Nephron progenitor cell (in vitro differentiated cells): ENCODE results near the gene HSPG2.

Source experiments
- DNase-seq: peaks from one replicate; pipeline ENCODE4 v3.0.0; 2021
- H3K27ac Mint-ChIP-seq: 2 replicates; pipeline ENCODE4 v1.8.0; 2021; ENCODE audit warnings: mild to moderate bottlenecking, moderate library complexity, mixed read lengths
- H3K27me3 Mint-ChIP-seq: 2 replicates; pipeline ENCODE4 v1.8.0; 2021; ENCODE audit warnings: mild to moderate bottlenecking, low read depth, mixed read lengths; ENCODE audit not compliant: poor library complexity
- H3K36me3 Mint-ChIP-seq: 2 replicates; pipeline ENCODE4 v1.8.0; 2021; ENCODE audit warnings: low read depth, mixed read lengths
- H3K4me1 Mint-ChIP-seq: 2 replicates; pipeline ENCODE4 v1.8.0; 2021; ENCODE audit warnings: mixed read lengths
- H3K4me3 Mint-ChIP-seq: 2 replicates; pipeline ENCODE4 v1.8.0; 2021; ENCODE audit warnings: mild to moderate bottlenecking, moderate library complexity, mixed read lengths
- H3K9me3 Mint-ChIP-seq: 2 replicates; pipeline ENCODE4 v1.8.0; 2021; ENCODE audit warnings: mild to moderate bottlenecking, moderate library complexity, mixed read lengths
- CTCF ChIP-seq: fragments of 200-600 bp; sonication (generic); IDR thresholded peaks from 2 replicates; pipeline ENCODE4 v1.5.0; 2021; ENCODE audit warnings: antibody characterized with exemption

HSPG2 gene

DNA sequence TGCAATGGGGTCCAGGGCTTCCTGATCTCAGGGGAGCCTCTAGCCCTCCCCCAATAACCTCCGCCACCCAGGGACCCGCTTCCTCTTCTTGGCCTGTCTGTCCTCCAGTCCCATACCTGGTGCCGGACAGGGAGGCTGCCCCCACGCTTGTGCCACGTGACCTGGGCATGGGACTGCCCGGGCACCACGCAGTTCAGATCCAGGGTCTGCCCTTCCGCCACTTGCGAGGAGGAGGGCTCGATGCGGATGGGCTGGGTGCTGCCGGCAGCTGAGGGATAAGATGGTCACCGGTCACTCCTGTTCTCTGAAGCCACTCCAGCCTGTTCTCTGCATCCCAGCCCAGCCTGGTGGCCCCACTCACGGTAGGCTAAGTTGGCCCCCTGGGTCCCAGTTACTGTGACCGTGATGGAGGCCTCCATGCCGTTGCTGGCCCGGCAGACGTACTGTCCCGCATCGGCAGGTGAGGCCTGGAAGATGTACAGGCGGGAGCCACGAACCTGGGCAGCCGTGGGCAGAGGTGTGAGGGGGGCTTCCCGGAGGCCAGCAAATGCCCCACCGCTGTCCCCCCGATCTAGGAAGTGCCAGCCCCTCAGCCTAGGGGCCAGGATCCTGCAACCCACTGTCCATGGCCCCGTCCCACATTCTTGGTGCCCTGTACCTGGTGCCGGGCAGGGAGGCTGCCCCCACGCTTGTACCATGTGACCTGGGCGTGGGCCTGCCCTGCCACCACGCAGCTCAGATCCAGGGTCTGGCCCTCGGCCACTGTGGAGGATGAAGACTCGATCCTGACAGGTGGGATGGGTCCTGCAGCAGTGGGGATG, 85.5 kb downstream of the HSPG2 start:
- Mint-ChIP-seq H3K36me3 (peaks cover 17% of the 10 kb centered on the region), H3K27ac (no peak overlapping the region), H3K9me3 (no peaks in the 10 kb centered on the region), H3K27me3 (no peaks in the 10 kb centered on the region), H3K4me3 (no peak overlapping the region), H3K4me1 (no peaks in the 10 kb centered on the region)
- TF ChIP-seq CTCF, result no peak
- DNase-seq, result no peak

GRCh38 chr1:21849909-21850576, 87.1 kb downstream of the HSPG2 start:
- DNase-seq, result no peak
- Mint-ChIP-seq H3K9me3 (no peaks in the 10 kb centered on the region), H3K4me1 (no peaks in the 10 kb centered on the region), H3K27me3 (no peaks in the 10 kb centered on the region), H3K27ac (no peak overlapping the region), H3K36me3 (peaks cover 10% of the 10 kb centered on the region), H3K4me3 (no peak overlapping the region)
- no peak for TF ChIP-seq CTCF

GRCh38 chr1:21848524-21849174, 88.5 kb downstream of the HSPG2 start:
- DNase-seq, result no peak
- TF ChIP-seq CTCF, result no peak
- Mint-ChIP-seq H3K4me3 (no peak overlapping the region), H3K4me1 (no peaks in the 10 kb centered on the region), H3K27ac (no peak overlapping the region), H3K9me3 (no peaks in the 10 kb centered on the region), H3K27me3 (no peaks in the 10 kb centered on the region), H3K36me3 (peaks cover 10% of the 10 kb centered on the region)

- Mint-ChIP-seq H3K27me3 (no peaks in the 10 kb centered on the region), H3K36me3 (peaks cover 10% of the 10 kb centered on the region), H3K4me1 (no peaks in the 10 kb centered on the region), H3K4me3 (no peak overlapping the region), H3K27ac (peak overlapping the region; percentile 76), H3K9me3 (no peaks in the 10 kb centered on the region)
- no peak for DNase-seq
- TF ChIP-seq CTCF, result no peak
Measured at GRCh38 chr1:21847223-21848205, 89.6 kb downstream of the HSPG2 start.
